Activated CD4-positive, alpha-beta memory T cell treated with anti-CD3 and anti-CD28 coated beads, Interleukin-2, amount 10 ng/mL, durations not matched to agents 7 days and 5 days (primary cell): ENCODE data around the gene DTD1. TPM values are rescaled to one million over a fixed set of nuclear protein-coding genes. Genes with fewer than 3 reads are reported as not detected.
A peak's percentile ranks its signal among the peaks of the same experiment; 100 is the strongest.

Source experiments
- CTCF ChIA-PET: fragments of 350-600 bp; sonication (Branson Sonifier 250); formaldehyde crosslinking; loops from one replicate; lab custom pipeline; 2021; ENCODE audit warnings: antibody characterized with exemption, inconsistent platforms; lab: Charles Lee
- POLR2A ChIA-PET: fragments of 350-600 bp; sonication (Branson Sonifier 250); formaldehyde crosslinking; loops from one replicate; lab custom pipeline; 2021; ENCODE audit warnings: antibody characterized with exemption; lab: Charles Lee
- DNase-seq: peaks from one replicate; pipeline ENCODE4 v3.0.0-alpha.2; 2020
- H3K27ac Mint-ChIP-seq: one replicate; pipeline ENCODE4 v1.8.0; 2021; ENCODE audit warnings: mild to moderate bottlenecking, mixed read lengths
- H3K27me3 Mint-ChIP-seq: one replicate; pipeline ENCODE4 v1.8.0; 2021; ENCODE audit warnings: mixed read lengths
- H3K36me3 Mint-ChIP-seq: one replicate; pipeline ENCODE4 v1.8.0; 2021; ENCODE audit warnings: low read depth, mixed read lengths
- H3K4me1 Mint-ChIP-seq: one replicate; pipeline ENCODE4 v1.8.0; 2021; ENCODE audit warnings: mixed read lengths
- H3K4me3 Mint-ChIP-seq: one replicate; pipeline ENCODE4 v1.8.0; 2021; ENCODE audit warnings: mild to moderate bottlenecking, mixed read lengths
- H3K9me3 Mint-ChIP-seq: one replicate; pipeline ENCODE4 v1.8.0; 2021; ENCODE audit warnings: mixed read lengths
- total RNA-seq, 2 experiments: library from RNA; stranded (reverse); gene quantifications; one replicate each; pipeline ENCODE4 v1.2.3, GENCODE V29; 2021

Gene DTD1, protein sequence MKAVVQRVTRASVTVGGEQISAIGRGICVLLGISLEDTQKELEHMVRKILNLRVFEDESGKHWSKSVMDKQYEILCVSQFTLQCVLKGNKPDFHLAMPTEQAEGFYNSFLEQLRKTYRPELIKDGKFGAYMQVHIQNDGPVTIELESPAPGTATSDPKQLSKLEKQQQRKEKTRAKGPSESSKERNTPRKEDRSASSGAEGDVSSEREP
- 10 to 100 TPM; 28.6 to 33.4 TPM for total RNA-seq

- DNase-seq = peak; percentile 91
- Mint-ChIP-seq H3K27me3 (peaks cover 6% of the 10 kb centered on the region), H3K27ac (peak within 1 kb of the TSS; percentile 73), H3K36me3 (no peaks in the 10 kb centered on the region), H3K4me3 (peak within 1 kb of the TSS; percentile 89), H3K9me3 (no peaks in the 10 kb centered on the region), H3K4me1 (peaks cover 27% of the 10 kb centered on the region)
- ChIA-PET CTCF (interaction anchor here (0.5 to 1.5 kb wide), 3 partner anchors 21 to 115 kb away, joined by 3 read pairs; partner anchors contain the start of genes SEC23B and SMIM26), POLR2A (interaction anchor here (0.5 to 2.0 kb wide), 5 partner anchors 21 to 450 kb away, joined by 3 to 16 read pairs (median 4); partner anchors contain the start of genes DZANK1, POLR3F, SEC23B and SMIM26)
Measured at GRCh38 chr20:18587665-18588573, at the start of gene DTD1. DTD1 (plus strand) TSS chr20:18588054; CDS start chr20:18588073, 19 bp downstream.

GRCh38 chr20:18541741-18542140 is 46.1 kb upstream of the DTD1 start:
- DNase-seq = no peak
- no peaks in the 10 kb centered on the region for H3K27me3 Mint-ChIP-seq
- no peak overlapping the region for H3K27ac Mint-ChIP-seq
- no peaks in the 10 kb centered on the region for H3K4me1 Mint-ChIP-seq
- H3K36me3 Mint-ChIP-seq = peaks cover 72% of the 10 kb centered on the region
- no peak overlapping the region for H3K4me3 Mint-ChIP-seq
- no peaks in the 10 kb centered on the region for H3K9me3 Mint-ChIP-seq
- CTCF ChIA-PET = no interaction called here
- POLR2A ChIA-PET = no interaction called here

GRCh38 chr20:18543216-18543615 is 44.6 kb upstream of the DTD1 start:
- CTCF ChIA-PET = no interaction called here
- no peak for DNase-seq
- H3K36me3 Mint-ChIP-seq = peaks cover 70% of the 10 kb centered on the region
- no peak overlapping the region for H3K4me3 Mint-ChIP-seq
- H3K4me1 Mint-ChIP-seq = no peaks in the 10 kb centered on the region
- H3K9me3 Mint-ChIP-seq = no peaks in the 10 kb centered on the region
- POLR2A ChIA-PET = no interaction called here
- no peaks in the 10 kb centered on the region for H3K27me3 Mint-ChIP-seq
- no peak overlapping the region for H3K27ac Mint-ChIP-seq

- CTCF ChIA-PET = no interaction called here
- Mint-ChIP-seq H3K27ac (no peak overlapping the region), H3K27me3 (no peaks in the 10 kb centered on the region), H3K36me3 (peaks cover 69% of the 10 kb centered on the region), H3K4me3 (no peak overlapping the region), H3K4me1 (no peaks in the 10 kb centered on the region), H3K9me3 (no peaks in the 10 kb centered on the region)
- DNase-seq = no peak
- POLR2A ChIA-PET = no interaction called here
Measured at GRCh38 chr20:18543932-18544331, 43.9 kb upstream of the DTD1 start.

- Mint-ChIP-seq H3K27me3 (no peaks in the 10 kb centered on the region), H3K36me3 (peaks cover 66% of the 10 kb centered on the region), H3K4me3 (no peak overlapping the region), H3K27ac (no peak overlapping the region), H3K9me3 (no peaks in the 10 kb centered on the region), H3K4me1 (no peaks in the 10 kb centered on the region)
- POLR2A ChIA-PET = interaction anchor here (1.2 kb wide), 1 partner anchor 21 kb away, joined by 4 read pairs; the partner anchor contains the start of gene SMIM26
- DNase-seq = no peak
- CTCF ChIA-PET = interaction anchor here (0.6 kb wide), 1 partner anchor 40 kb away, joined by 4 read pairs; no protein-coding TSS in a partner anchor
Measured at GRCh38 chr20:18545566-18545965, 42.3 kb upstream of the DTD1 start.

DNA sequence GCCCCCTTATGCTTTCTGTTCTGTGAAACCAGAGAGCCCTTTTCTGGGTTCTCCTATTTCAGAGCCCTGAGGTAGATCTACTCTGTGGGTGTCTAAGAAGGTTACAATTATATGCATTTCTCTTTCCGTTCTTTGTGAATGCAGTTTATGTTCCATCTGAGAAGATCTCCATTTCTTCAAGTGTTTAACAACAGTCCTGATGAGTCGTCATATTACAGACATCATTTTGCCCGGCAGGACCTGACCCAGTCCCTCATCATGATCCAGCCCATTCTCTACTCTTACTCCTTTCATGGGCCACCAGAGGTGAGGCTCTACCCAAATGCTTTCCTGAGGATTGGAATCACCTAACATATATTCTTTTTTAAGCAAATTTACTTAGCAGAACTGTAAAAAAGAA is 39.4 kb upstream of the DTD1 start:
- Mint-ChIP-seq H3K4me1 (no peaks in the 10 kb centered on the region), H3K36me3 (peaks cover 63% of the 10 kb centered on the region), H3K27me3 (no peaks in the 10 kb centered on the region), H3K27ac (no peak overlapping the region), H3K9me3 (no peaks in the 10 kb centered on the region), H3K4me3 (no peak overlapping the region)
- POLR2A ChIA-PET = interaction anchor here (2.2 kb wide), 1 partner anchor 41 kb away, joined by 7 read pairs; the partner anchor contains the start of gene SEC23B
- DNase-seq = no peak
- CTCF ChIA-PET = no interaction called here

- no peak for DNase-seq
- Mint-ChIP-seq H3K27ac (no peak overlapping the region), H3K27me3 (no peaks in the 10 kb centered on the region), H3K36me3 (peaks cover 60% of the 10 kb centered on the region), H3K4me1 (no peaks in the 10 kb centered on the region), H3K9me3 (no peaks in the 10 kb centered on the region), H3K4me3 (no peak overlapping the region)
- CTCF ChIA-PET = no interaction called here
- POLR2A ChIA-PET = interaction anchor here (1.5 kb wide), 1 partner anchor 46 kb away, joined by 4 read pairs; the partner anchor contains the start of gene SEC23B
Measured at GRCh38 chr20:18553746-18554145, 34.1 kb upstream of the DTD1 start.

GRCh38 chr20:18566892-18567738 is 20.7 kb upstream of the DTD1 start, which contains the start of gene SMIM26:
SMIM26 (plus strand) TSS chr20:18567432; CDS start chr20:18567479, 47 bp downstream.
- CTCF ChIA-PET = interaction anchor here (1.6 kb wide), 1 partner anchor 21 kb away, joined by 3 read pairs; the partner anchor contains the start of gene DTD1
- H3K27ac Mint-ChIP-seq = peak within 1 kb of the TSS; percentile 89

DNA sequence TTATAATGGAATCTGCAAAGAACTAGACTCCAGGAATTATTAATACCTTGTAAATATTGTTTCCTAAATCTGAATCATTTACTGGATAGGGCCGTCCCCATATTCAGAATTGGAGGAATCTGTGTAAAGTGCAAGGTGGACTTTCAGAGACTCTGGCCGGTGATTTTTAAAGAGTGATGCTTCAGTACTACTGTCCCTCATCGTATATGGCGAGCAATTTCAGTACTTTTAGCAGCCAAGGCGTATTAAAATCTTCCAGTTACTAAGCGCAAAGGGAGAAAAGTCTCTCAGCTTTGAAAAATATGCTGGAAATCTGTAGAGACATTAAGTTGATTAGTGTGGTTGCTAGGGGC is 20.1 kb upstream of the DTD1 start:
- peaks cover 39% of the 10 kb centered on the region for H3K36me3 Mint-ChIP-seq
- DNase-seq = no peak
- H3K4me1 Mint-ChIP-seq = peaks cover 23% of the 10 kb centered on the region
- H3K27ac Mint-ChIP-seq = peak overlapping the region; percentile 89
- H3K4me3 Mint-ChIP-seq = peak overlapping the region; percentile 95
- no peaks in the 10 kb centered on the region for H3K27me3 Mint-ChIP-seq
- ChIA-PET POLR2A (interaction anchor here (2.1 to 3.8 kb wide), 2 partner anchors 60 to 101 kb away, joined by 9 to 25 read pairs; partner anchors contain the start of genes DZANK1, POLR3F and SEC23B), CTCF (no interaction called here)
- peaks cover 3% of the 10 kb centered on the region for H3K9me3 Mint-ChIP-seq

More at GRCh38 chr20:18566892-18567738, 20.7 kb upstream of the DTD1 start, which contains the start of gene SMIM26:
- no peaks in the 10 kb centered on the region for H3K27me3 Mint-ChIP-seq
- H3K4me3 Mint-ChIP-seq = peak within 1 kb of the TSS; percentile 95
- H3K9me3 Mint-ChIP-seq = peaks cover 3% of the 10 kb centered on the region
- peaks cover 40% of the 10 kb centered on the region for H3K36me3 Mint-ChIP-seq
- peak; percentile 94 for DNase-seq
- peaks cover 23% of the 10 kb centered on the region for H3K4me1 Mint-ChIP-seq
- POLR2A ChIA-PET = interaction anchor here (0.9 to 3.8 kb wide), 8 partner anchors 18 to 279 kb away, joined by 3 to 25 read pairs (median 4); partner anchors contain the start of genes DTD1, DZANK1, POLR3F and RBBP9

DNA sequence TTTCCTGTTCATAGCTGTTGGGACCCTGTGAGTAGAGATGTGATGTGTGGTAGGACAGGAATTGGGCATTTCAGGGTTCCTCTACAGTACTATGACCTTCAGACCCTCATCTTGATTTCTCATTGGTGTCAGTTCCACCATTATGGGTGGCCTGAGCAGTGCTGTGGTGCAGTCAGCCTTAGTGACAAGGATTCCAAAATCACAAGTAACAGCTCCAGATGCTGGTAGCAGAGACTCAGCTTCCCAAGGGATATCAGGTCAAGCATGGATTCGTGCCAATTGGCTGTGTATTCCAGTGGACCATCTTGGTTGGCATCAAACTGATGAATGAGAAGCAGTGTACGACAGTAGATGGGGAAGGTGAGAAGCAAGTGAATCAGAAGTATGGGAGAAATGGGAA is 16.8 kb upstream of the DTD1 start:
- Mint-ChIP-seq H3K36me3 (peaks cover 35% of the 10 kb centered on the region), H3K9me3 (peaks cover 3% of the 10 kb centered on the region), H3K4me1 (peaks cover 21% of the 10 kb centered on the region), H3K4me3 (no peak overlapping the region), H3K27ac (no peak overlapping the region), H3K27me3 (no peaks in the 10 kb centered on the region)
- no peak for DNase-seq
- ChIA-PET CTCF (interaction anchor here (0.6 kb wide), 1 partner anchor 43 kb away, joined by 3 read pairs; no protein-coding TSS in a partner anchor), POLR2A (no interaction called here)

DNA sequence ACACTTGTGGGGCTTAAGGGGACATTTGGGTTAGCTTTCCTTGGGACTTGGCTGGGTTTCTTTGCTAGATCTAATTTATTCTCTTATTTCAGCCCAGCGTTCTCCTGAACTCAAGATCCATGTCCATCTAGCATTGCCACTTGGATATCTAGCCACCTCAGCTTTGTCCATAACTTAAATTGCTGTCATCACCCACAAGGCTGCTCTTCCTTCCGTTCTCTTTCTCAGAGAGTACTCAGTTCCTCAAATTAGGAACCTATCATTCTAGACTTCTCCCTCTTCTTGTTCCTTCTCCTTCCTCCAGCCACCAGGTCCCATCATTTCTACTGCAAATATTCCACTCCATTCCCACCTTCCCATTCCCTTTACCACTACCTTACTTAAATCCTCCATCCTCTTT is 16.3 kb upstream of the DTD1 start:
- H3K27me3 Mint-ChIP-seq = no peaks in the 10 kb centered on the region
- peaks cover 18% of the 10 kb centered on the region for H3K4me1 Mint-ChIP-seq
- no peak overlapping the region for H3K27ac Mint-ChIP-seq
- POLR2A ChIA-PET = no interaction called here
- CTCF ChIA-PET = no interaction called here
- DNase-seq = no peak
- H3K36me3 Mint-ChIP-seq = peaks cover 35% of the 10 kb centered on the region
- no peak overlapping the region for H3K4me3 Mint-ChIP-seq
- H3K9me3 Mint-ChIP-seq = peaks cover 3% of the 10 kb centered on the region

DNA sequence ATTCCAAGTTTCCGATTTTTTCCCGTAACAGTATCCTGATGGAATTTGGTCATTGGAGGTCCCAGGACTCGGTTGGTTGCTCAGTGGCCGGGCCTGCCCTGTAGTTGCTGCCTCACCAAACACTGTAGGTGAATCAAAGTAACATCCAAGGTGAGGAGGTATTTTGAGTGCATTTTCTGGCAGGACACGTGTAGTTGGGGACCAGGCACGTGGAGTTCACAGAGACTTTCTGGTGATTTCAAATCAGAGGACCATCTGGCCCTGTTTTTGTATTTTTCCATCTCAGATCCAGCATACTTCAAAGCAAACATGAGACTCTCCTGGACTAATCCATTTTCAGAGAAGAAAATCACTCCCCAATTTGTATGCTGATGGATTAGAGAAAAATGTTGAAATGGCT is 9.9 kb upstream of the DTD1 start:
- Mint-ChIP-seq H3K36me3 (no peaks in the 10 kb centered on the region), H3K9me3 (no peaks in the 10 kb centered on the region), H3K4me3 (no peak overlapping the region), H3K4me1 (peaks cover 3% of the 10 kb centered on the region), H3K27me3 (no peaks in the 10 kb centered on the region), H3K27ac (no peak overlapping the region)
- DNase-seq = no peak
- ChIA-PET POLR2A (no interaction called here), CTCF (no interaction called here)
